Lower lobe of right lung (tissue), 2 donors: ENCODE data around the gene PPDPF. TPM values are rescaled to one million over a fixed set of nuclear protein-coding genes. Genes with fewer than 3 reads are reported as not detected.

ENCODE experiments used
- ATAC-seq, 2 donors: fragments of 200-7000 bp; cut with Tn5 transposase; one replicate each; pipeline ENCODE4 v1.9.1; 2020 to 2022; ENCODE audit warnings: mild to moderate bottlenecking in 2 of 2, moderate library complexity in 2 of 2
- DNase-seq: peaks from one replicate; pipeline ENCODE4 v3.0.0-alpha.2; 2020
- H3K27ac ChIP-seq: fragments of 200-600 bp; one replicate; pipeline ENCODE4 v1.8.0; 2022
- H3K27me3 ChIP-seq: fragments of 200-600 bp; one replicate; pipeline ENCODE4 v1.8.0; 2022; ENCODE audit warnings: low read depth
- H3K36me3 ChIP-seq: fragments of 200-600 bp; one replicate; pipeline ENCODE4 v1.8.0; 2022; ENCODE audit warnings: mild to moderate bottlenecking
- H3K4me1 ChIP-seq: fragments of 200-600 bp; one replicate; pipeline ENCODE4 v1.8.0; 2022
- H3K4me3 ChIP-seq: fragments of 200-600 bp; one replicate; pipeline ENCODE4 v1.8.0; 2022; ENCODE audit warnings: mild to moderate bottlenecking
- H3K9me3 ChIP-seq: fragments of 200-600 bp; one replicate; pipeline ENCODE4 v1.8.0; 2022
- CTCF ChIP-seq: fragments of 200-600 bp; IDR thresholded peaks from one replicate; pipeline ENCODE4 v1.8.0; 2022; ENCODE audit warnings: antibody characterized with exemption, mild to moderate bottlenecking
- intact Hi-C: fragments of 100-400 bp; cut with DNase I; formaldehyde crosslinking; loops from one replicate; pipeline ENCODE4 v1.11.0; 2022
- total RNA-seq: library from RNA; stranded (reverse); fragmentation: NEBNext Ultra II Directional; extraction: Animal tissue kit (Norgen Biotek cat#: 25700); gene quantifications from one replicate; pipeline ENCODE4 v1.2.1, GENCODE V29; 2021
- donor health status: DM: no; HTN: yes; CAD: no; lungs with severe emphysema.

PPDPF gene
- total RNA-seq, 1 donor from 2014 or later: 305 TPM

GRCh38 chr20:63544958-63545516 lies 24.5 kb downstream of the PPDPF start:
- ATAC-seq (no peak), DNase-seq (no peak)
- H3K27me3 ChIP-seq: peaks cover 22% of the 10 kb centered on the region
- TF ChIP-seq CTCF: no peak
- H3K27ac ChIP-seq: no peak overlapping the region
- no peaks in the 10 kb centered on the region for H3K9me3 ChIP-seq
- H3K4me1 ChIP-seq: no peaks in the 10 kb centered on the region
- intact Hi-C loops: no loop called here
- no peaks in the 10 kb centered on the region for H3K36me3 ChIP-seq
- H3K4me3 ChIP-seq: no peak overlapping the region

- ATAC-seq (no peak), DNase-seq (no peak)
- Histone ChIP-seq H3K9me3 (no peaks in the 10 kb centered on the region), H3K4me1 (no peaks in the 10 kb centered on the region), H3K4me3 (no peak overlapping the region), H3K36me3 (no peaks in the 10 kb centered on the region), H3K27ac (no peak overlapping the region), H3K27me3 (peaks cover 22% of the 10 kb centered on the region)
- TF ChIP-seq CTCF: no peak
- intact Hi-C loops: no loop called here
These were observed 25.2 kb downstream of the PPDPF start for GRCh38 chr20:63545814-63546213.

GRCh38 chr20:63546256-63546955 lies 25.8 kb downstream of the PPDPF start:
- intact Hi-C loops: no loop called here
- DNase-seq: no peak
- TF ChIP-seq CTCF: no peak
- Histone ChIP-seq H3K4me3 (no peak overlapping the region), H3K9me3 (no peaks in the 10 kb centered on the region), H3K36me3 (no peaks in the 10 kb centered on the region), H3K27me3 (peaks cover 22% of the 10 kb centered on the region), H3K4me1 (no peaks in the 10 kb centered on the region), H3K27ac (no peak overlapping the region)
- no peak for ATAC-seq

- Histone ChIP-seq H3K4me3 (no peak overlapping the region), H3K27ac (no peak overlapping the region), H3K9me3 (no peaks in the 10 kb centered on the region), H3K36me3 (no peaks in the 10 kb centered on the region), H3K27me3 (peaks cover 22% of the 10 kb centered on the region), H3K4me1 (no peaks in the 10 kb centered on the region)
- DNase-seq: no peak
- intact Hi-C loops: no loop called here
- TF ChIP-seq CTCF: no peak
- ATAC-seq: no peak
These were observed 26.6 kb downstream of the PPDPF start for GRCh38 chr20:63546956-63547724.

GRCh38 chr20:63547725-63548480 lies 27.3 kb downstream of the PPDPF start, which contains the start of gene SRMS:
TSS of gene SRMS (minus strand) at chr20:63547749. CDS start at chr20:63547463, 286 bp downstream.
- no peak for TF ChIP-seq CTCF
- DNase-seq (no peak), ATAC-seq (no peak)
- intact Hi-C loops: no loop called here
- Histone ChIP-seq H3K27ac (no peak within 1 kb of the TSS), H3K27me3 (peaks cover 22% of the 10 kb centered on the region), H3K4me3 (no peak within 1 kb of the TSS), H3K4me1 (no peaks in the 10 kb centered on the region), H3K36me3 (no peaks in the 10 kb centered on the region), H3K9me3 (no peaks in the 10 kb centered on the region)
